NCI-H2107 (cell line): ENCODE measurements around the gene SLC15A3.

Experiments used
- DNase-seq: peaks from one replicate; lab custom pipeline; 2025; lab: John Stamatoyannopoulos, UW

Gene SLC15A3

DNA sequence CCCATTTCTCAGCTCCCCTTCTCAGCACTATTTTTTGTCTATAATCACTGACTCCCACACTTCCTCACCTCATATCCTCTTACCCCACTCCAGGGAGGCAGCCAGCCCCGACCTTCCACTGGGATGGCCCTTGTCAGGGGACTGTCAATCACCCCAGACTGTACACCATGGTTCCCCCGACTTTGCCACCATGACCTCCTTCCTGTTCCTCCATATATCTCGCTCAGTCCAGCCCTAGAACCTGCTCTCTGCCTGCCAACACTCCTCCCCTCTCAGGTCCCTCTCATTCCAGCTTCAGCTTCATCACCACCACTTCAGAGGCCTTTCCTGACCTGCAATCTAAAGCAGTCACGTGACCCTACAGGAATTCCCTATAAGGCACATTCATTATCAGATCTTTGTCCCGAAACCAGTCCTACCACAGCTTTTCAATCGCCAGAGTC is 62.1 kb downstream of the SLC15A3 start:
- DNase-seq, result no peak

DNA sequence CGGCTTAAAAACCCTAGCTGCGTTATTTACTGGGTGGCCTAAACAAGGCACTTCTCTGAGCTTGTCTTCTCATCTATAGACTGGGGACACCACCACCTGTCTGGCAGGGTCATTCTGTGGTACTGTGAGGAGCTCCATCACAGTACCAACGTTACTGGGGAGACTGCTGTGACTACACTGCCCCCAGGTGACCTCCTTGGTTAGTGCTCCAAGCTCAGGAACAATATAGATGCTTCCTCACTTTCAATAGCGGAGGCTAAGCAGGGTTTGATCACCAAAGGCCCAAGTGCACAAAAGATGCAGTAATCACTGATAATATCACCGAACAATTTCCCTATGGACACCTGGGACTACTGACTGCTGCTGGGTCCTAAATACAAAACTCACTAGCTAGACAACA is 64.4 kb downstream of the SLC15A3 start:
- DNase-seq, result no peak
